ENCODE data around the gene CEP192. TPM values are rescaled to one million over a fixed set of nuclear protein-coding genes. Genes with fewer than 3 reads are reported as not detected.

The CEP192 gene
- total and polyA plus RNA-seq, 8 donors: 6.7 to 21.7 (median 14.0) TPM

DNA sequence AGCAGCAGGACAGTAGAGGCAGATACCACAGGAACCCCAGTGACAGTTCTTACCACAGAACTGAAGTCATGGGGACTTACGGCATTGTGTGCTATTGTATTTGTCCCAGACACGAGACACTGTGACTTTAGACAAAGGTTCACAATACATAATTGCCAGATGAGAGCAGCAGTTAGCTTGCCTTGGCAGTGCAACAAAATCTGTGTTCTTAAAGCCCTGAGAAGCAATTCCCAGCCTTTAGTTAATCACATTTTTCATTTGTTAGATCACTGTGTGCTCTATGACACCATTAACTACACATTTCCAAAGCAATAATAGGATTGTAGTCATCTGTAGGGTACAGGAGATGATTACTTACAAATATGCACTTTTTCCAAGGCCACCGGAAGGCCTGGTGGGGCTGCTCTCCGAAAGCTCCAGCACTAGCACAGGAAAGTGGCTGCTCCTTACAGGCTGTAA lies 129.8 kb downstream of the CEP192 start:
- 73 to 80% methylated on average over 4 of the region's 4 CpGs for WGBS, 2 donors
- Histone ChIP-seq H3K4me1 (no peaks in the 10 kb centered on the region), H3K27ac (no peak overlapping the region), H3K27me3 (no peaks in the 10 kb centered on the region), H3K9me3 (no peaks in the 10 kb centered on the region), H3K4me3 (no peak overlapping the region), H3K36me3 (peaks cover 0 to 14% (median 5%) of the 10 kb centered on the region in 3 donors)
- TF ChIP-seq, protein P1, sequence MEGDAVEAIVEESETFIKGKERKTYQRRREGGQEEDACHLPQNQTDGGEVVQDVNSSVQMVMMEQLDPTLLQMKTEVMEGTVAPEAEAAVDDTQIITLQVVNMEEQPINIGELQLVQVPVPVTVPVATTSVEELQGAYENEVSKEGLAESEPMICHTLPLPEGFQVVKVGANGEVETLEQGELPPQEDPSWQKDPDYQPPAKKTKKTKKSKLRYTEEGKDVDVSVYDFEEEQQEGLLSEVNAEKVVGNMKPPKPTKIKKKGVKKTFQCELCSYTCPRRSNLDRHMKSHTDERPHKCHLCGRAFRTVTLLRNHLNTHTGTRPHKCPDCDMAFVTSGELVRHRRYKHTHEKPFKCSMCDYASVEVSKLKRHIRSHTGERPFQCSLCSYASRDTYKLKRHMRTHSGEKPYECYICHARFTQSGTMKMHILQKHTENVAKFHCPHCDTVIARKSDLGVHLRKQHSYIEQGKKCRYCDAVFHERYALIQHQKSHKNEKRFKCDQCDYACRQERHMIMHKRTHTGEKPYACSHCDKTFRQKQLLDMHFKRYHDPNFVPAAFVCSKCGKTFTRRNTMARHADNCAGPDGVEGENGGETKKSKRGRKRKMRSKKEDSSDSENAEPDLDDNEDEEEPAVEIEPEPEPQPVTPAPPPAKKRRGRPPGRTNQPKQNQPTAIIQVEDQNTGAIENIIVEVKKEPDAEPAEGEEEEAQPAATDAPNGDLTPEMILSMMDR (IDR thresholded peaks at IDR 0.05): no peak
- peak in 3 of 4 donors; percentile 31 to 60 (median 44) for ATAC-seq
- intact Hi-C loops (cut with DNase I): no loop called here
- DNase-seq: no peak
- no peak for FAIRE-seq

DNA sequence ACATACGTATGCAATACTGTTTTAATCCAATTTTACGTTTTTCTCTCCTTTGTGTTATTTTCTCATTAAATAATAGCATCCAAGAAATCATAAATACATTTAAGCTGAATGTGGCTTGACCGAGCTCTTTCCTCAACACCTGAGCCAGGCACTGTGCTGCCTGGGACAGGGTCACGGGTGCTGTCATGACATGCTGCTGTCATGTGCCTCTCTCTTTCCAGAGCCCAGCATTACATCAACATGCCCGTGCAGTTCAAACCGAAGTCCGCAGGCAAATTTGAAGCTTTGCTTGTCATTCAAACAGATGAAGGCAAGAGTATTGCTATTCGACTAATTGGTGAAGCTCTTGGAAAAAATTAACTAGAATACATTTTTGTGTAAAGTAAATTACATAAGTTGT lies 133.2 kb downstream of the CEP192 start:
- intact Hi-C loops (cut with DNase I): no loop called here
- Histone ChIP-seq H3K27ac (no peak overlapping the region), H3K4me3 (no peak overlapping the region), H3K27me3 (no peaks in the 10 kb centered on the region), H3K4me1 (no peaks in the 10 kb centered on the region), H3K9me3 (no peaks in the 10 kb centered on the region), H3K36me3 (peaks cover 0 to 4% (median 0%) of the 10 kb centered on the region in 3 donors)
- DNase-seq (no peak), FAIRE-seq (no peak), ATAC-seq (no peak)
- WGBS, 2 donors: 86 to 91% methylated on average over 8 of the region's 8 CpGs
- TF ChIP-seq, protein P1 (IDR thresholded peaks at IDR 0.05): no peak

DNA sequence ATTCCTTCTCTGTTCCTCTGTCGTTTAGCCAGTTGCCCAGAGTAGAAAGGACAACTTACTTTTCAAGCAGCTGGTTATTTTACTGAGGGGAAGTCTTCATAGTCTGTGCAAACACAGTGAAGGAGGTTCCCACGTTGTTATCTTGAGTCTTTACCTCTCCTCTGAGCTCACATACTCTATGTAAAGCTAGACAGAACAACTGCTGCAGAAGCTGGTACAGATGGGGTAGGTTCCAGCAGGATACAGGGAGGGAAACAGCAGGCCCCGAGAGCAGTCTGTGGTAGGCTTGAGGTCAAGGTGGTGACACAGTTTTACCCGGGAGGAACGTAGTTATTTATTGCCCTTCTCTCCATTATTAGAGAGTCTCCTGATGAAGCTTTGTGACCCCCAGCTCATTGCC lies 134.0 kb downstream of the CEP192 start:
- FAIRE-seq (no peak), ATAC-seq (no peak), DNase-seq (no peak)
- Histone ChIP-seq H3K4me1 (no peaks in the 10 kb centered on the region), H3K27me3 (no peaks in the 10 kb centered on the region), H3K27ac (no peak overlapping the region), H3K9me3 (no peaks in the 10 kb centered on the region), H3K4me3 (no peak overlapping the region), H3K36me3 (peaks cover 0 to 4% (median 0%) of the 10 kb centered on the region in 3 donors)
- TF ChIP-seq, protein P1 (IDR thresholded peaks at IDR 0.05): no peak
- WGBS, 2 donors: 46 to 66% methylated on average over 5 of the region's 5 CpGs
- intact Hi-C loops (cut with DNase I): no loop called here

DNA sequence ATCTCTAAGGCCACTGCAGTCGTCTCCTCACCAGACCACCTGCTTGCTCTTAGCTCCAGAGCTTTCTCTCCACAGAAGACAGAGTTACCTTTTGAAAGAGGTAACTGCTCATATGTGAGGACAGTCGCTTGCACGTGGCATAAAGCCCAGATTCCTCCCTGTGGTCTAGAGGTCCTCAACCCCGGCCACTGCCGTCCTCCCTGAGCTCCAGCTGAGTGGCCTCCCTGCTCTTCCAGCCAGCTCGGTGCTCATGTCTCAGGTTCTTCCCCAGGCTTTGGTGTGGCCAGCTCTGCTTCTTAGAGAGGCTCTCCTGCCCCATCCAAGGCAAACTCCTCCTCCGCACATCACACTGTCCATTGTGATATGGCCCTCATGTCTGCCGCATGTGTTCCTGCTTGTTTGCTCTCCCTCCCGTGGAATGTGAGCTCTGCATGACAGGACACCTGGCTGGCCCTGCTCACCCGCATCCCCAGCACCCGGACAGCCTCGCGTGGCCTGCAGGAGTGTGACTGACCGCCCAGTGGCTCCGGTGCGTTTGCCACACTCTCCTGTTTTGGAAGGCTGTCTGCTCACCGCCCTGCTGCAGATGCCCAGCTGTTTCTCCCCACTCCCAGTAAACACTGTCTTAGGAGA lies 135.9 kb downstream of the CEP192 start:
- no peaks in the 10 kb centered on the region for H3K36me3 ChIP-seq
- intact Hi-C loops (cut with DNase I): no loop called here
- TF ChIP-seq, protein P1 (IDR thresholded peaks at IDR 0.05): no peak
- no peak overlapping the region for H3K4me3 ChIP-seq
- WGBS, 2 donors: 87 to 88% methylated on average over 17 of the region's 17 CpGs
- H3K4me1 ChIP-seq: no peaks in the 10 kb centered on the region
- no peaks in the 10 kb centered on the region for H3K27me3 ChIP-seq
- FAIRE-seq (no peak), ATAC-seq (no peak), DNase-seq (peak in 1 of 6 donors; percentile 44)
- no peak overlapping the region for H3K27ac ChIP-seq
- no peaks in the 10 kb centered on the region for H3K9me3 ChIP-seq

DNA sequence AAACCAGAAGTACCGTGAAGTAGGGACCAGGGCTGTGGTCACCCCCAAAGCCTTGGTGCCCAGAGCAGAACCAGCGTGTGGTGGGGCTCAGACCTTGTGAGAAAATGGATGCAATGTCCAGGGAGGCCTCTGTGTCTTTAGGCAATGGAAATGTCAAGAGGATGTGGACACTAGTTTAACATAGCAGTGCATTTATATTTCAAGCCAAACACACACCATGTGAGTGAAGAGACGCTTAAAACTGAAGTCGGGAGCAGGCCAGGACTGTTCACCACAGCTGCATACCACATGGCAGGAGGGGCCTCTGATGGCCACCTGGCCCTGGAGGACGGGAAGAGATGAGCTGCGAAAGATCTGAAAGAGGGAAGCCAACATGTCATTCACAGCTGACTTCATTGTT lies 140.1 kb downstream of the CEP192 start:
- ATAC-seq (no peak), DNase-seq (no peak), FAIRE-seq (no peak)
- WGBS, 2 donors: 81 to 95% methylated on average over 6 of the region's 6 CpGs
- Histone ChIP-seq H3K4me1 (no peaks in the 10 kb centered on the region), H3K27me3 (no peaks in the 10 kb centered on the region), H3K9me3 (no peaks in the 10 kb centered on the region), H3K36me3 (no peaks in the 10 kb centered on the region), H3K4me3 (no peak overlapping the region), H3K27ac (no peak overlapping the region)
- intact Hi-C loops (cut with DNase I): no loop called here
- TF ChIP-seq, protein P1 (IDR thresholded peaks at IDR 0.05): no peak

Data from pancreas (tissue), 10 donors.